GM21619 (cell line): Measurements from ENCODE around the gene CTDP1.
"Not testable (repeated sequence)": the region's sequence is repeated elsewhere in the genome, so short reads cannot be mapped to it uniquely, and the experiment has no call there.

Source experiments
- ATAC-seq: cut with Tn5 transposase; IDR thresholded peaks from one replicate; pipeline ENCODE4 v1.9.1; 2021; ENCODE audit not compliant: unreplicated experiment

Gene CTDP1

GRCh38 chr18:79718878-79719477 is 39.4 kb downstream of the CTDP1 start:
- ATAC-seq = no peak

DNA sequence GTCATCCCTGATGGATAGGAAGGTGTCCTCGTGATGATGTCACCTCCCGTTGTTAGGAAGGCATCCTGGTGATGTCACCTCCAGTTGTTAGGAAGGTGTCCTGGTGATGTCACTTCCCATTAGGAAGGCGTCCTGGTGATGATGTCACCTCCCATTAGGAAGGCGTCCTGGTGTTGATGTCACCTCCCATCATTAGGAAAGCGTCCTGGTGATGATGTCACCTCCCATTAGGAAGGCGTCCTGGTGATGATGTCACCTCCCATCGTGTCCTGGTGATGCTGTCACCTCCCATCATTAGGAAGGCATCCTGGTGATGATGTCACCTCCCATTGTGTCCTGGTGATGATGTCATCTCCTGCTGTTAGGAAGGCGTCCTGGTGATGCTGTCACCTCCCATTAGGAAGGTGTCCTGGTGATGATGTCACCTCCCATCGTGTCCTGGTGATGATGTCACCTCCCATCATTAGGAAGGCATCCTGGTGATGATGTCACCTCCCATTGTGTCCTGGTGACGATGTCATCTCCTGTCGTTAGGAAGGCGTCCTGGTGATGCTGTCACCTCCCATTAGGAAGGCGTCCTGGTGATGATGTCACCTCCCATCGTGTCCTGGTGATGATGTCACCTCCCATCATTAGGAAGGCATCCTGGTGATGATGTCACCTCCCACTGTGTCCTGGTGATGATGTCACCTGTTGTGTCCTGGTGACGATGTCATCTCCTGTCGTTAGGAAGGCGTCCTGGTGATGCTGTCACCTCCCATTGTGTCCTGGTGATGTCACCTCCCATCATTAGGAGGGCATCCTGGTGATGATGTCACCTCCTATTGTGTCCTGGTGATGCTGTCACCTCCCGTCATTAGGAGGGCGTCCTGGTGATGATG is 40.1 kb downstream of the CTDP1 start:
- ATAC-seq = not testable (repeated sequence)

GRCh38 chr18:79720359-79720733 is 40.7 kb downstream of the CTDP1 start:
- ATAC-seq = no peak

DNA sequence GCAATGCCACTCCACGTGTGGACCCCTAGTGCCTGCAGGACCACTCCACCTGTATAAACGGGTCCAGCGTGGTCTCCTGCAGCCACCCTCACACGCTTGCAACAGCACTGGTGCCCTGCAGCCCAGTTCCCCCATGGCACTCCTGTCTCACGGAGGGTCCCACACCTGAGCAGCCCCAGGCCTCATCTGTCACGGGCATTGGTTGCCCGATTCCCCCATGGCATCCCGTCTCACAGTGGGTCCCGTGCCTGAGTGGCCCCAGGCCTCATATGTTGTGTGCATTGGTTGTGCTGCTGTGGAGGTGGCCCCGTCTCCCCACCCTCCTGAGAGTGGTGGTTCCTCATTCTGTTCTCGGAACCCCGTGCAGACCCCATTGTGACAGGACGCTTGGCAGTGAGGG is 43.4 kb downstream of the CTDP1 start:
- ATAC-seq = no peak

- ATAC-seq = no peak
Measured at GRCh38 chr18:79723628-79724027, 44.0 kb downstream of the CTDP1 start.

GRCh38 chr18:79724299-79725080 is 44.9 kb downstream of the CTDP1 start:
- ATAC-seq = no peak

DNA sequence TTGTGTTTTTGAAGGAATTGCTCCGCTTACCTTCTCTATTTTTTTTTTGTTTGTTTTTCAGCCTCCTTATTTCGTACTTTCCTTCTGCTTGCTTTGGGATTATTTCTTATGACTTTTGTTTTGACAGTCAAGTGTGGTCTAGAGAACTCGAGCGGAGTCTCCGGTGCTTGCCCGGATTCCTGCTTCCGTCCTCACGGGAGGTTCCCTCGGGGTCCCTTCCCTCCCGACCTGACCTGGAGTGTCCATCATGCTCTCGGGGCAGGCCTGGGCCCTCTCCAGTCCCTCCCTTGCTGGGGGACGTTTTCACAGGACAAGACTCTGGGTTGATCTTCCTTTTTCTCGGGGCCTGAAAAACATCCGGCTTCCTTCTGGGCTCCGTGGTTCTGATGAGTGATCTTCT is 45.9 kb downstream of the CTDP1 start:
- ATAC-seq = no peak

DNA sequence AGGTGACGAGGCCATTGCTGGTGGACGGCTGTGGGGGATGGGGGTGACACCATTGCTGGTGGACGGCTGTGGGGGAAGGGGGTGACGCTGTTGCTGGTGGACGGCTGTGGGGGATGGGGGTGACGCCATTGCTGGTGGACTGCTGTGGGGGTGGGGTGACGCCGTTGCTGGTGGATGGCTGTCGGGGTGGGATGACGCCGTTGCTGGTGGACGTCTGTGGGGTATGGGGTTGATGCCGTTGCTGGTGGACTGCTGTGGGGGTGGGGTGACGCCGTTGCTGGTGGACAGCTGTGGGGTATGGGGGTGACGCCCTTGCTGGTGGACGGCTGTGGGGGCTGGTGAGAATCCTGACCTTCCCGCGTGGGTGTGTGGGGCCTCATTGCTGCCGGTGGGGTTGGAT is 47.1 kb downstream of the CTDP1 start:
- no peak for ATAC-seq

DNA sequence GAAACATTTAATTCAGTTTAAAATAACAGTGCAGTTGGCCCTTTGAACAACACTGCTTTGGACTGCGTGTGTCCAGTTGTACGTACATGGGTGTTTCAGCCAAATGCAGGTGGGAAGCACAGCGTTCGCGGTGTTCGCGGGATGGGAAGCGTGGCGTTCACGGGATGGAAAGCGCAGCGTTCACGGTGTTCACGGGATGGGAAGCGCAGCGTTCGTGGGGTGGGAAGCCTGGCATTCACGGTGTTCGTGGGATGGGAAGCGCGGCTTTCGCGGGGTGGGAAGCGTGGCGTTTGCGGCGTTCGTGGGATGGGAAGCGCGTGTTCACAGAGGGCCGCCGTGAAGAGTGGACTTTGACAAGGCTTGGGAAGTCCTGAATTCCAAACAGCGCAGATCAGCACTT is 47.6 kb downstream of the CTDP1 start:
- ATAC-seq = no peak

- no peak for ATAC-seq
Measured at GRCh38 chr18:79728931-79729586, 49.5 kb downstream of the CTDP1 start.

- no peak for ATAC-seq
Measured at GRCh38 chr18:79729611-79730010, 50.0 kb downstream of the CTDP1 start.

- no peak for ATAC-seq
Measured at GRCh38 chr18:79730804-79731203, 51.2 kb downstream of the CTDP1 start.

DNA sequence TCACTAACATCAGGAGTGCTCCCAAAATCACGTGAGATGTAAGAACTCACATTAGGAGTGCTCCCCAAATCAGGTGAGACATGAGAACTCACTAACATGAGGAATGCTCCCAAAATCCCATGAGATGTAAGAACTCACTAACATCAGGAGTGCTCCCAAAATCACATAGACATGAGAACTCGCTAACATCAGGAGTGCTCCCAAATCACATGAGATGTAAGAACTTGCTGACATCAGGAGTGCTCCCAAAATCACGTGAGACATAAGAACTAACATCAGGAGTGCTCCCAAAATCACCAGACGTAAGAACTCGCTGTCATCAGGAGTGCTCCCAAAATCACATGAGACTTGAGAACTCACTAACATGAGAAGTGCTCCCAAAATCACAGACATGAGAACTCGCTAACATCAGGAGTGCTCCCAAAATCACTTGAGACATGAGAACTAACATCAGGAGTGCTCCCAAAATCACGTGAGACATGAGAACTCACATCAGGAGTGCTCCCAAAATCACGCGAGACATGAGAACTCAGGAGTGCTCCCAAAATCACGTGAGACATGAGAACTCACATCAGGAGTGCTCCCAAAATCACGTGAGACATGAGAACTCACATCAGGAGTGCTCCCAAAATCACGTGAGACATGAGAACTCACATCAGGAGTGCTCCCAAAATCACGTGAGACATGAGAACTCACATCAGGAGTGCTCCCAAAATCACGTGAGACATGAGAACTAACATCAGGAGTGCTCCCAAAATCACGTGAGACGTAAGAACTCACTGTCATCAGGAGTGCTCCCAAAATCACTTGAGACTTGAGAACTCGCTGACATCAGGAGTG is 52.5 kb downstream of the CTDP1 start:
- not testable (repeated sequence) for ATAC-seq

DNA sequence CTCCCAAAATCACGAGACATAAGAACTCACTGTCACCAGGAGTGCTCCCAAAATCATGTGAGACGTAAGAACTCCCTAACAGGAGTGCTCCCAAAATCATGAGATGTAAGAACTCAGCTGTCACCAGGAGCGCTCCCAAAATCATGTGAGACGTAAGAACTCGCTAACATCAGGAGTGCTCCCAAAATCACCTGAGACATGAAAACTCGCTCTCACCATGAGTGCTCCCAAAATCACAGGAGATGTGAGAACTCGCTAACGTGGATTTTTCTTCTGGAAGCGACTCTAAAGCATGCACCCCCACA is 53.1 kb downstream of the CTDP1 start:
- ATAC-seq = no peak

DNA sequence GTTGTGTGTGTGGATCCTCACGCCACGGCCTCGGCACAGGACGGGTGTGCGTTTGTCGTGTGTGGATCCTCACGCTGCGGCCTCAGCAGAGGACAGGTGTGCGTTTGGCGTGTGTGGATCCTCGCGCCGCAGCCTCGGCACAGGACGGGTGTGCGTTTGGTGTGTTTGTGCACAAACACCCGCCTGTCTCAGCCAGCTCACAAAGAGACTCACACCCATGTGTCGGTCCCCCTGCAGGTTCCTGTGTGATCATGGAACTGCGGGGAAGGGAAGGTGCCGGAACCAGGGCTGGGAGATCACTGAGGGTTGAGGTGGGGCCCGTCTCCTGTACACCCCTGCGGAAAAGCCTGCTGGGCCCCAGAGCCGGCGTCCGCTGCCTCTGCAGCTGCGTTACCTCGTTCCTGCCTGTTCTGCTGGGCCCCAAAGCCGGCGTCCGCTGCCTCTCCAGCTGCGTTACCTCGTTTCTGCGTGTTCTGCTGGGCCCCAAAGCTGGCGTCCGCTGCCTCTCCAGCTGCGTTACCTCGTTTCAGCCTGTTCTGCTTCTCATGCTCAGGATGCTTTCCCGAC is 53.6 kb downstream of the CTDP1 start:
- ATAC-seq = no peak

DNA sequence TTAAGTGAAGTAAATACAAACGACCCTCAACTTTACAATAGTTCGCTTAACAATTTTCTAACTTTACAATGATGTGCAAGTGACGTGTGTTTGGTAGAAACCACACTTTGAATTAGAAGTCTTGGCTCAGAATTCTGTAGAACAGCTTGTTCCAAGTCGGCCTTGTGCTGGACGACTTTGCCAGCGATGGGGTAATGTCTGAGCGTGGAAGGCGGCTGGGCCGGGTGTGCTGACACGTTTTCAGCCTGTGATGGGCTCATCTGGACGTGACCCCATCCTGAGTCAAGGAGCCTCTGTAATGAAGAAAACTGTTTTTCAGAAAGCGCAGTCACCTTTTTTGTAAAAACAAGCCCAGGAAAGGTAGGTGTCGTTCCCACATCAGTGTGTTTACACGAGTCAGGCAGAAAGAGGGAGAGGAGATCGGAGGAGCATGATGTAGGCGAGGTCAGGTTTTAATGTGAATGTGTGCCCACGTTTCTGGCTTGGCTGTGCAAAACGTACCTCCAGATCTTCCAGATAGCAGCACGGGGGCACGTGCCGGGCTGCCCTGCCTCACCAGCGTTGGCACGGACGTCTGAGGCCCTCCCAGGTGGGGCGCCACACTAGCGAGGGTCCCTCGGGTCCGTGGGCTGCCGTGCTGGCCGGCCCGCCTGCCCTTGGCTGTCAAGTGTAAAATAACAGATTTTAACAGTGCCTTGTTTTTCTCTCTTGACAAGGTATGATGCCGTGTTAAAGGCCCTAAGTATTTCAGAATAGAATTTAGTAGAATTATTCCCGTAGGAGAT is 54.6 kb downstream of the CTDP1 start:
- no peak for ATAC-seq

DNA sequence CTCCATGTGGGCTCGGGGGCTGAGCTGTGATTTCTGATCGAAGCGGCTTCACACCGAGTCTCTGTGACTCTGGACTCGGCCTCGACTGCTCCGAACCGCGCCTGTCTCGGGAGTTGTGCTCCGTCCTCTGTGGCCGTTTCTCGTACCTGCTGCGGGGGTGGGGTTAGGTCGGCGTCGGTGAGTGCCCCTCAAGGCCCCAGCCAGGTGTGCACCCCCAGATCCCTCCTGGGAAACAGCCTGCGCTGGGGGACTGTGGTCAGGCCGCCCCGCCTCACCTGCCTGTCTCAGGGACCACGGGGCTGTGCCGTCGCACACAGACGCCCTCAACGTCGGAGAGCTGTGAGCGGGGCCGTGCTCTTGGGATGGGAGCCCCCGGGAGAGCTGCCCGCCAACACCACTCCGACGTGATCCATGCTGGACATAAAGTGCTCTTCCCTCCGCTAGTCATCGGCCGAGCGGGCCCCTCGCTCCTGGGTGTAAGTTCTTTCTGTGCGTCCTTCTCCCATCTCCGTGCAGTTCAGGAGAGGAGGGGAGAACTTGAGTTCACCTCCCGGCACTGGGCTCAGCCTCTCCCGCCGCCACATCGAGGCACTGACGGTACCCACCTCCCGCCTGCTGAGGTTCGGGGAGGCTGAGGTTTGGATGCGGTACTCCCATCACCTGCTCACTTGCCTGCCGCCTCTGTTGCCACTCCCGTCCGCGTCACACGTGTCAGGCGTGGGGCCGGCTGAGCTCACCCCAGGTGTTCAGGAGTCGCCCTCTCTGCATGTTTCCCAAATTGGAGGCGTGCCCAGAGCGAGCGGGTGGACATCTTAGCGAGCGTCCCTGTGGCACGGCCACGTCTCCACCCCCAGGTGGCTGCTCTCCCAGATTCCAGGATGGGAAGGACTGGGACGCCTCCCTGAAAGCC is 55.7 kb downstream of the CTDP1 start:
- ATAC-seq = no peak

GRCh38 chr18:79736230-79736629 is 56.6 kb downstream of the CTDP1 start:
- ATAC-seq = no peak
